Stomach (tissue), 9 donors: ENCODE data around the gene USP34. TPM values are rescaled to one million over a fixed set of nuclear protein-coding genes. Genes with fewer than 3 reads are reported as not detected.

Source experiments
- DNase-seq, 2 donors: peaks; one replicate each; pipeline versions ENCODE4 v3.0.0 to v3.0.0-alpha.2; 2013 to 2019
- H3K27ac ChIP-seq, 5 donors: fragments of 200-600 bp in 4 of 5; sonication (generic) in 4 of 5; one replicate each; pipeline ENCODE4 v1.5.1; 2013 to 2019; ENCODE audit warnings: mild to moderate bottlenecking in 1 of 5, moderate library complexity in 1 of 5
- H3K27me3 ChIP-seq, 3 donors: fragments of 200-600 bp; sonication (generic); one replicate each; pipeline ENCODE4 v1.5.1; 2017 to 2019; ENCODE audit warnings: mixed run types in 1 of 3
- H3K36me3 ChIP-seq, 4 donors: fragments of 200-600 bp; sonication (generic); 1 replicate in 3 of 4; 2 replicates in 1 of 4; pipeline ENCODE4 v1.5.1; 2016 to 2019
- H3K4me1 ChIP-seq, 4 donors: fragments of 200-600 bp; sonication (generic); one replicate each; pipeline ENCODE4 v1.5.1; 2016 to 2019
- H3K4me3 ChIP-seq, 4 donors: fragments of 200-600 bp; sonication (generic) in 3 of 4; one replicate each; pipeline ENCODE4 v1.5.1; 2016 to 2019; ENCODE audit warnings: mild to moderate bottlenecking in 1 of 4
- H3K9me3 ChIP-seq, 4 donors: fragments of 200-600 bp; sonication (generic); one replicate each; pipeline ENCODE4 v1.5.1; 2016 to 2019
- EP300 ChIP-seq: sonication (generic); formaldehyde crosslinking; IDR thresholded peaks from one replicate; pipeline ENCODE4 v1.6.1; 2017; ENCODE audit warnings: antibody characterized with exemption
- POLR2A ChIP-seq, 4 donors: fragments of 450-650 bp; IDR thresholded peaks; one replicate each; pipeline ENCODE4 v1.6.1; 2016; ENCODE audit warnings: antibody characterized with exemption in 4 of 4, control low read depth in 2 of 4, mild to moderate bottlenecking in 1 of 4, moderate library complexity in 1 of 4
- POLR2AphosphoS5 ChIP-seq, 3 donors: sonication (generic); formaldehyde crosslinking; IDR thresholded peaks; one replicate each; pipeline ENCODE4 v1.6.1; 2016; ENCODE audit warnings: antibody characterized with exemption in 3 of 3
- WGBS, 5 donors: extraction: QIAGEN DNeasy Blood & Tissue Kit in 3 of 5; methylation state at CpG; one replicate each; pipeline versions ENCODE4 v1.1.5 to v1.1.7; 2013 to 2018; 5-methylcytosine and 5-hydroxymethylcytosine counted together
- intact Hi-C: fragments of 100-400 bp; cut with DNase I; formaldehyde crosslinking; loops from one replicate; pipeline ENCODE4 v1.15.1; 2023; ENCODE audit warnings: low total_unique reads
- polyA plus RNA-seq, 3 donors: library from polyadenylated mRNA; stranded (reverse); fragments of 200-250 nt; gene quantifications; one replicate each; pipeline ENCODE4 v1.2.3, GENCODE V29; 2013
- total RNA-seq, 5 donors: library from RNA; depleted of rRNA; stranded (reverse); fragments of >200 nt; gene quantifications; one replicate each; pipeline versions ENCODE4 v1.1.0 to v1.2.3, GENCODE V29; 2014 to 2016
- TF ChIP-seq, protein P1 (sequence below), 7 experiments: fragments of 450-650 bp in 4 of 7; fragments of 200-600 bp in 3 of 7; sonication (generic) in 3 of 7; IDR thresholded peaks; one replicate each; pipeline ENCODE4 v1.5.1; 2016 to 2019; ENCODE audit warnings: antibody characterized with exemption in 7 of 7, control low read depth in 2 of 7, mild to moderate bottlenecking in 1 of 7
- donor health status: healthy with polysubstance abuse.
- donor health status: Bipolar disorder and iron deficiency.
- donor health status: healthy.

USP34 gene
- total and polyA plus RNA-seq, 8 donors = 21.1 to 300 (median 73.2) TPM

- no peak for TF ChIP-seq POLR2AphosphoS5 (IDR thresholded peaks at IDR 0.05)
- no peak for TF ChIP-seq POLR2A (IDR thresholded peaks at IDR 0.05)
- TF ChIP-seq EP300 = no peak
- TF ChIP-seq, protein P1, sequence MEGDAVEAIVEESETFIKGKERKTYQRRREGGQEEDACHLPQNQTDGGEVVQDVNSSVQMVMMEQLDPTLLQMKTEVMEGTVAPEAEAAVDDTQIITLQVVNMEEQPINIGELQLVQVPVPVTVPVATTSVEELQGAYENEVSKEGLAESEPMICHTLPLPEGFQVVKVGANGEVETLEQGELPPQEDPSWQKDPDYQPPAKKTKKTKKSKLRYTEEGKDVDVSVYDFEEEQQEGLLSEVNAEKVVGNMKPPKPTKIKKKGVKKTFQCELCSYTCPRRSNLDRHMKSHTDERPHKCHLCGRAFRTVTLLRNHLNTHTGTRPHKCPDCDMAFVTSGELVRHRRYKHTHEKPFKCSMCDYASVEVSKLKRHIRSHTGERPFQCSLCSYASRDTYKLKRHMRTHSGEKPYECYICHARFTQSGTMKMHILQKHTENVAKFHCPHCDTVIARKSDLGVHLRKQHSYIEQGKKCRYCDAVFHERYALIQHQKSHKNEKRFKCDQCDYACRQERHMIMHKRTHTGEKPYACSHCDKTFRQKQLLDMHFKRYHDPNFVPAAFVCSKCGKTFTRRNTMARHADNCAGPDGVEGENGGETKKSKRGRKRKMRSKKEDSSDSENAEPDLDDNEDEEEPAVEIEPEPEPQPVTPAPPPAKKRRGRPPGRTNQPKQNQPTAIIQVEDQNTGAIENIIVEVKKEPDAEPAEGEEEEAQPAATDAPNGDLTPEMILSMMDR (IDR thresholded peaks at IDR 0.05) = no peak
- 96 to 98% (median 97%) methylated on average over 5 of the region's 5 CpGs for WGBS, 5 donors
- H3K4me1 ChIP-seq = peaks cover 20 to 71% (median 36%) of the 10 kb centered on the region in 4 donors
- H3K27ac ChIP-seq = no peak overlapping the region
- no peak overlapping the region for H3K4me3 ChIP-seq
- intact Hi-C loops = no loop called here
- no peaks in the 10 kb centered on the region for H3K36me3 ChIP-seq
- H3K27me3 ChIP-seq = no peaks in the 10 kb centered on the region
- no peaks in the 10 kb centered on the region for H3K9me3 ChIP-seq
- DNase-seq = no peak
Observed at GRCh38 chr2:61431345-61431744, 39.5 kb downstream of the USP34 start.

DNA sequence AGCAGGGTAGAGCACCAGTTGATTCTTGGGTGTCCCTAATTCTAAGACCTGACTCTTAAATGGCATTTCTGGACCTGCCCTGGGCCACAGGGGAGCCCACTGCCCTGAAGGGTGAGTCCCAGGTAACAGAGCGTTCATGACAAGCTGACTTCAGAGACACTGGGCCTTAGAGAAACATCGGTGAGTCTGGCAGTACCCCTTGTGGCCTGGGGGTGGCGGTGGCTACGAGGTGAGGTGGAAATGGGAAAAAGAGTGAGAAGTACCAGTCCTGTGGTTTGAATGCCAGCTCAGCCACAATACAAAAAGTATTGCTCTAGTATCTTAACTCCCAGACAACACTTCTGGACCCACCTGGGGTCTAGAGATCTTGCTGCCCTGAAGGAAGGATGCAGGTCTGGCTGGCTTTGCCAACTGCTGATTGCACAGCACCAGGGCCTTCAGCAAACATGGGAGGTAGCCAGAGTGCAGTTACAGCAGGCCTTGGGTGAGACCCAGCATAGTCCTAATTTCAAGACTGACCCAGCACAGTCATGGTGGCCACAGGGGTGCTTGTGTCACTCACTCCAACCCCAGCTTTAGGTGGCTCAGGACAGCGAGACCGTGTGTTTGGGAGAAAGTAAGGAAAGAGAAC, 44.5 kb downstream of the USP34 start:
- Histone ChIP-seq H3K4me1 (peaks cover 31 to 80% (median 50%) of the 10 kb centered on the region in 4 donors), H3K4me3 (no peak overlapping the region), H3K27me3 (no peaks in the 10 kb centered on the region), H3K36me3 (no peaks in the 10 kb centered on the region), H3K27ac (peak overlapping the region in 2 of 5 donors; percentile 10 to 23), H3K9me3 (no peaks in the 10 kb centered on the region)
- 60 to 70% (median 67%) methylated on average over 6 of the region's 6 CpGs for WGBS, 5 donors
- TF ChIP-seq EP300 = no peak
- TF ChIP-seq, protein P1 (IDR thresholded peaks at IDR 0.05) = peak in 5 of 7 experiments; percentile 38 to 61 (median 44)
- peak; percentile 63 to 72 for DNase-seq
- intact Hi-C loops = no loop called here

DNA sequence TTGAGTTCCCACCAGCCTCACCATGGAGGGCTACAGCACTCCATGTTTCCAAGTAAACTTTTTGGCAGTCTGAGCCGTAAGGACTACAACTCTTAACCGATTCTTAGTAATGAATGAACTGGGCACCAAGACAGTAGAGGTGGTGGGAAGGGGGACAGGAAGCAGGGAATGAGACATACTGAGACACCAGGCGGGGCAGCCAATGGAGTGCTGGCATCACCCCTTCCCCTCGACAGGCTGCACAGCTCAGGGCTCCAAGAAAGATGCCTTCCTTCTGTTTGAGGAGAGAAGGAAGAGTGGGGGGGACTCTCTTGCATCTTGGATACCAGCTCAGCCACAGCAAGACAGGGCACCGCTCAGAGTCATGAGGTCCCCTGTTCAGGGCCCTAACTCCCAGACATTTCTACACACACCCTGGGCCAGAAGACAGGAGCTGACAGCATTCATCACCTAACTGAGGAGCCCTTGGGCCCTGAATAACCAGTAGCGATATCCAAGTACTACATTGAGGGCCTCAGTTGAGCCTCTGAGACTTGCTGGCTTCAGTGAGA, 45.2 kb downstream of the USP34 start:
- Histone ChIP-seq H3K36me3 (no peaks in the 10 kb centered on the region), H3K27ac (peak overlapping the region in 2 of 5 donors; percentile 10 to 23), H3K4me3 (no peak overlapping the region), H3K9me3 (no peaks in the 10 kb centered on the region), H3K4me1 (peaks cover 36 to 80% (median 57%) of the 10 kb centered on the region in 4 donors), H3K27me3 (no peaks in the 10 kb centered on the region)
- DNase-seq = no peak
- intact Hi-C loops = no loop called here
- TF ChIP-seq POLR2AphosphoS5 (IDR thresholded peaks at IDR 0.05) (no peak), POLR2A (IDR thresholded peaks at IDR 0.05) (no peak), EP300 (no peak)
- TF ChIP-seq, protein P1 (IDR thresholded peaks at IDR 0.05) = no peak
- WGBS, 5 donors = 81 to 86% (median 85%) methylated on average over 6 of the region's 6 CpGs

DNA sequence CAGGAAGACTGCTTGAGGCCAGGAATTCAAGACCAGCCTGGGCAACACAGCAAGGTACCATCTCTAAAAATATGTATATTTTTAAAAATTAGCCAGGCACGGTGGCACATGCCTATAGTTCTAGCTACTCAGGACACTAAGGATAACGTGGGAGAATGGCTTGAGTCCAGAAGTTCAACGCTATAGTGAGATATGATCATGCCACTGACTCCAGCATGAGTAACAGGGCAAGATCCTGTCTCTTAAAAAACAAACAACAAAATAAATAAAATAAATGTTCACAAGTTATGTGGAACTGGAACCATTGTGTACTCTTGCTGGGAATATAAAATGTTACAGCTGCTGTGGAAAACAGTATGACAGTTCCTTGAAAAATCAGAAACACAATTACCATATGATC, 47.2 kb downstream of the USP34 start:
- intact Hi-C loops = no loop called here

More for the DNA sequence above, 47.2 kb downstream of the USP34 start:
- Histone ChIP-seq H3K4me1 (peaks cover 36 to 93% (median 65%) of the 10 kb centered on the region in 4 donors), H3K27me3 (no peaks in the 10 kb centered on the region), H3K36me3 (no peaks in the 10 kb centered on the region), H3K4me3 (no peak overlapping the region), H3K9me3 (no peaks in the 10 kb centered on the region), H3K27ac (no peak overlapping the region)
- no peak for DNase-seq
- 39 to 46% (median 41%) methylated on average over 3 of the region's 3 CpGs for WGBS, 5 donors
- TF ChIP-seq POLR2A (IDR thresholded peaks at IDR 0.05) (no peak), POLR2AphosphoS5 (IDR thresholded peaks at IDR 0.05) (no peak), EP300 (no peak)
- TF ChIP-seq, protein P1 (IDR thresholded peaks at IDR 0.05) = no peak
